GM18520 (cell line): ENCODE results near the gene TNXB.
"Not testable (repeated sequence)": the region's sequence is repeated elsewhere in the genome, so short reads cannot be mapped to it uniquely, and the experiment has no call there.

Experiments used
- ATAC-seq: cut with Tn5 transposase; IDR thresholded peaks from one replicate; pipeline ENCODE4 v1.9.1; 2021; ENCODE audit not compliant: unreplicated experiment

Gene TNXB

GRCh38 chr6:32067521-32067920, 41.6 kb downstream of the TNXB start:
- ATAC-seq, result not testable (repeated sequence)

GRCh38 chr6:32064706-32065105, 44.4 kb downstream of the TNXB start:
- ATAC-seq, result no peak

GRCh38 chr6:32060966-32061655, 48.0 kb downstream of the TNXB start:
- ATAC-seq, result no peak

GRCh38 chr6:32058511-32058963, 50.6 kb downstream of the TNXB start:
- ATAC-seq, result no peak

- no peak for ATAC-seq
Measured at GRCh38 chr6:32057966-32058365, 51.2 kb downstream of the TNXB start.

- no peak for ATAC-seq
Measured at GRCh38 chr6:32056254-32056653, 52.9 kb downstream of the TNXB start.

GRCh38 chr6:32055756-32056155, 53.4 kb downstream of the TNXB start:
- not testable (repeated sequence) for ATAC-seq

- ATAC-seq, result not testable (repeated sequence)
Measured at GRCh38 chr6:32053314-32053713, 55.8 kb downstream of the TNXB start.

GRCh38 chr6:32052626-32053025, 56.5 kb downstream of the TNXB start:
- ATAC-seq, result not testable (repeated sequence)

- no peak for ATAC-seq
Measured at GRCh38 chr6:32050562-32050961, 58.6 kb downstream of the TNXB start.

GRCh38 chr6:32049736-32050135, 59.4 kb downstream of the TNXB start:
- not testable (repeated sequence) for ATAC-seq

- not testable (repeated sequence) for ATAC-seq
Measured at GRCh38 chr6:32049149-32049548, 60.0 kb downstream of the TNXB start.

- ATAC-seq, result no peak
Measured at GRCh38 chr6:32047855-32048766, 61.0 kb downstream of the TNXB start.

- no peak for ATAC-seq
Measured at GRCh38 chr6:32047539-32047854, 61.6 kb downstream of the TNXB start.

GRCh38 chr6:32047084-32047478, 62.1 kb downstream of the TNXB start:
- ATAC-seq, result no peak

GRCh38 chr6:32046450-32047083, 62.6 kb downstream of the TNXB start:
- ATAC-seq, result no peak

- no peak for ATAC-seq
Measured at GRCh38 chr6:32045811-32046449, 63.2 kb downstream of the TNXB start.

GRCh38 chr6:32044916-32045315, 64.2 kb downstream of the TNXB start:
- ATAC-seq, result not testable (repeated sequence)

GRCh38 chr6:32043589-32044380, 65.4 kb downstream of the TNXB start:
- ATAC-seq, result not testable (repeated sequence)

- not testable (repeated sequence) for ATAC-seq
Measured at GRCh38 chr6:32042276-32042675, 66.9 kb downstream of the TNXB start.
